Neural cell (in vitro differentiated cells): ENCODE measurements around the gene ACAD9.

ENCODE experiments used
- CTCF ChIP-seq: fragments of 450-650 bp; IDR thresholded peaks from 2 replicates; pipeline ENCODE4 v1.5.1; 2014; ENCODE audit warnings: antibody characterized with exemption, mild to moderate bottlenecking, moderate library complexity; ENCODE audit not compliant: poor library complexity, severe bottlenecking
- EP300 ChIP-seq: fragments of 450-650 bp; conservative IDR thresholded peaks from 2 replicates; pipeline ENCODE4 v1.6.1; 2014; ENCODE audit warnings: antibody characterized with exemption, mild to moderate bottlenecking, moderate library complexity; ENCODE audit not compliant: poor library complexity, severe bottlenecking
- POLR2AphosphoS5 ChIP-seq: IDR thresholded peaks from 2 replicates; pipeline ENCODE4 v1.6.1; 2012
- SMC3 ChIP-seq: fragments of 450-650 bp; conservative IDR thresholded peaks from 2 replicates; pipeline ENCODE4 v1.6.1; 2014; ENCODE audit warnings: antibody characterized with exemption, mild to moderate bottlenecking, moderate library complexity; ENCODE audit not compliant: poor library complexity

- no peak for TF ChIP-seq CTCF
- TF ChIP-seq POLR2AphosphoS5 = no peak
- no peak for TF ChIP-seq EP300
- TF ChIP-seq SMC3 = no peak
Observed at GRCh38 chr3:128858167-128858566, 21.3 kb upstream of the ACAD9 start.
